ENCODE results near the gene ENOX1.

DNA sequence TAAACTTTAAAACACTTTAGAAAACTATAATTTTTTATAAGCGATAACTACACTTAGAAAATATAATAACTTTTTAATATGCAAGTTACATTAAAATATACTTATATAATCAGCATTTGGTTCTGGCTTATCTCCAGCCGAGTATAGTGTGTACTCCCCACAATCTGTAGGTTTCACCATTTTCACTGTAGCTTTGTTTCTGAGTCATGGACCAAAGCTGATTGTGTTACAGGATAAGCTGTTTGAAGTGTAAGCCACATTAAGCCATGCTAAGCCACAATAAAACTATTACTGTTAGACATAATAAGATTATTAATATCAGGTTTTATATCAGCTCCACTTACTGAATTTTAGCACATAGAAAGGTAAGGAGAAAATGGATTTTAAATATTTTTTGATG lies 48.9 kb upstream of the ENOX1 start:
- TF ChIP-seq, protein P1, sequence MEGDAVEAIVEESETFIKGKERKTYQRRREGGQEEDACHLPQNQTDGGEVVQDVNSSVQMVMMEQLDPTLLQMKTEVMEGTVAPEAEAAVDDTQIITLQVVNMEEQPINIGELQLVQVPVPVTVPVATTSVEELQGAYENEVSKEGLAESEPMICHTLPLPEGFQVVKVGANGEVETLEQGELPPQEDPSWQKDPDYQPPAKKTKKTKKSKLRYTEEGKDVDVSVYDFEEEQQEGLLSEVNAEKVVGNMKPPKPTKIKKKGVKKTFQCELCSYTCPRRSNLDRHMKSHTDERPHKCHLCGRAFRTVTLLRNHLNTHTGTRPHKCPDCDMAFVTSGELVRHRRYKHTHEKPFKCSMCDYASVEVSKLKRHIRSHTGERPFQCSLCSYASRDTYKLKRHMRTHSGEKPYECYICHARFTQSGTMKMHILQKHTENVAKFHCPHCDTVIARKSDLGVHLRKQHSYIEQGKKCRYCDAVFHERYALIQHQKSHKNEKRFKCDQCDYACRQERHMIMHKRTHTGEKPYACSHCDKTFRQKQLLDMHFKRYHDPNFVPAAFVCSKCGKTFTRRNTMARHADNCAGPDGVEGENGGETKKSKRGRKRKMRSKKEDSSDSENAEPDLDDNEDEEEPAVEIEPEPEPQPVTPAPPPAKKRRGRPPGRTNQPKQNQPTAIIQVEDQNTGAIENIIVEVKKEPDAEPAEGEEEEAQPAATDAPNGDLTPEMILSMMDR (IDR thresholded peaks at IDR 0.05; ENCODE audit: control extremely low read depth in 1 of 3, insufficient read depth in 1 of 3, low read depth in 1 of 3, low read length in 3 of 3) = no peak
- no peak for TF ChIP-seq GABPA (IDR thresholded peaks at IDR 0.05; ENCODE audit: borderline replicate concordance, insufficient read depth, low read length)
- no peak for TF ChIP-seq RXRA (IDR thresholded peaks at IDR 0.05; ENCODE audit: insufficient read depth, low read depth, low read length)
- no peak for TF ChIP-seq SRF (IDR thresholded peaks at IDR 0.05; ENCODE audit: low read depth, low read length)
- no peak for TF ChIP-seq EP300 (IDR thresholded peaks at IDR 0.05; ENCODE audit: borderline replicate concordance in 1 of 2, low read depth in 2 of 2, low read length in 2 of 2)
- no peak for TF ChIP-seq SP1 (IDR thresholded peaks at IDR 0.05; ENCODE audit: low read depth, low read length)
- TF ChIP-seq CHD1 (IDR thresholded peaks at IDR 0.05; ENCODE audit: low read depth, low read length) = no peak
- no peak for TF ChIP-seq POLR2A (IDR thresholded peaks at IDR 0.05; ENCODE audit: control extremely low read depth in 1 of 2, low read depth in 2 of 2, low read length in 2 of 2)

All from H1 (cell line).